Measurements from ENCODE around the gene MAP2K6. TPM values are rescaled to one million over a fixed set of nuclear protein-coding genes. Genes with fewer than 3 reads are reported as not detected.

Gene MAP2K6
- total RNA-seq, 1 experiment from 2014 or later: 9.6 TPM

DNA sequence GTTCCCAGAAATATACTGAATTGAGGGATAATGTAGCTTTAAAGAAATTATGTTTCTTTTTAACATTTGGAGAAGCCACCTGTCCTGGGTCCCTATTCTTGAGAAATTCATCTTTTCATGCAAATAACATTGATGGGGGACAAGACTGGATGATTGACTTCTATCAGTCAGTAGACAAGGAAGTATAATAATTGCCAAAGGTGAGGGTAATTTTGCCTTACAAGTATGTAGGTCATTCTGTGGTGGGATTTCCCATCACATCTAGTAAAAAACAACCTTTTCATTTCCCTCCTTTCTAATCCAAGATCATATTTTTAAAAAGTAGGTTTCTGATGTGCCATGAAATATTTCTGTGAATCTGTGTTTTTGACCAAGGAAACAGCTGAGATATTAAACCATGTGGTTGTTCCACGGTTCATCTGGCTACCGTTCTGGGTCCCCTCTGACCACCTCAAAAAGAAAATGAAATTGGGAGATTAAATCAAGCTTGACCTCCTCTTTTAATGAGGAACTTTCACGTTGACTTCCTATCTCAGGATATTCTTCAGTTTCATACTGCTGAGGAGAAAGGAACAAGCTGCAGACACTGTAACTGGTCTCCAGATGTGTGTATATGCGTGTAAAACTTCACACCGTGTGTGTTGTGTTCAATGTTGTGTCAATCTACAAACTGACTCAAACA is 138.6 kb downstream of the MAP2K6 start:
- Histone ChIP-seq H3K4me3 (ENCODE audit: low read depth, low read length) (no peak overlapping the region), H3K36me3 (ENCODE audit: control insufficient read depth, insufficient read depth, low read length) (no peaks in the 10 kb centered on the region), H3K9me3 (no peaks in the 10 kb centered on the region; the same call in 1 of the 2 replicates), H3K27me3 (replicated peaks; ENCODE audit: control insufficient read depth, insufficient read depth, low read length) (no peaks in the 10 kb centered on the region), H3K4me1 (no peaks in the 10 kb centered on the region)
- Mint-ChIP-seq H3K27ac (ENCODE audit: unreplicated experiment) (no peak overlapping the region), H3K4me3 (ENCODE audit: unreplicated experiment) (no peak overlapping the region), H3K4me1 (ENCODE audit: low read depth, unreplicated experiment) (peaks cover 7% of the 10 kb centered on the region), H3K9me3 (ENCODE audit: unreplicated experiment) (peaks cover 7% of the 10 kb centered on the region), H3K36me3 (ENCODE audit: insufficient read depth, unreplicated experiment) (no peaks in the 10 kb centered on the region), H3K27me3 (ENCODE audit: insufficient read depth, unreplicated experiment) (no peaks in the 10 kb centered on the region)
- intact Hi-C loops (cut with micrococcal nuclease; ENCODE audit: unreplicated experiment): no loop called here
- CTCF ChIA-PET: no interaction called here
- POLR2A ChIA-PET: no interaction called here
- TF ChIP-seq, protein P1, sequence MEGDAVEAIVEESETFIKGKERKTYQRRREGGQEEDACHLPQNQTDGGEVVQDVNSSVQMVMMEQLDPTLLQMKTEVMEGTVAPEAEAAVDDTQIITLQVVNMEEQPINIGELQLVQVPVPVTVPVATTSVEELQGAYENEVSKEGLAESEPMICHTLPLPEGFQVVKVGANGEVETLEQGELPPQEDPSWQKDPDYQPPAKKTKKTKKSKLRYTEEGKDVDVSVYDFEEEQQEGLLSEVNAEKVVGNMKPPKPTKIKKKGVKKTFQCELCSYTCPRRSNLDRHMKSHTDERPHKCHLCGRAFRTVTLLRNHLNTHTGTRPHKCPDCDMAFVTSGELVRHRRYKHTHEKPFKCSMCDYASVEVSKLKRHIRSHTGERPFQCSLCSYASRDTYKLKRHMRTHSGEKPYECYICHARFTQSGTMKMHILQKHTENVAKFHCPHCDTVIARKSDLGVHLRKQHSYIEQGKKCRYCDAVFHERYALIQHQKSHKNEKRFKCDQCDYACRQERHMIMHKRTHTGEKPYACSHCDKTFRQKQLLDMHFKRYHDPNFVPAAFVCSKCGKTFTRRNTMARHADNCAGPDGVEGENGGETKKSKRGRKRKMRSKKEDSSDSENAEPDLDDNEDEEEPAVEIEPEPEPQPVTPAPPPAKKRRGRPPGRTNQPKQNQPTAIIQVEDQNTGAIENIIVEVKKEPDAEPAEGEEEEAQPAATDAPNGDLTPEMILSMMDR (IDR thresholded peaks at IDR 0.05; ENCODE audit: insufficient read depth in 1 of 2, low read depth in 1 of 2, low read length in 1 of 2, severe bottlenecking in 1 of 2, unreplicated experiment in 1 of 2): no peak
- BruUV-seq (replicated peaks): no TSS peak
- no peak for DNase-seq

DNA sequence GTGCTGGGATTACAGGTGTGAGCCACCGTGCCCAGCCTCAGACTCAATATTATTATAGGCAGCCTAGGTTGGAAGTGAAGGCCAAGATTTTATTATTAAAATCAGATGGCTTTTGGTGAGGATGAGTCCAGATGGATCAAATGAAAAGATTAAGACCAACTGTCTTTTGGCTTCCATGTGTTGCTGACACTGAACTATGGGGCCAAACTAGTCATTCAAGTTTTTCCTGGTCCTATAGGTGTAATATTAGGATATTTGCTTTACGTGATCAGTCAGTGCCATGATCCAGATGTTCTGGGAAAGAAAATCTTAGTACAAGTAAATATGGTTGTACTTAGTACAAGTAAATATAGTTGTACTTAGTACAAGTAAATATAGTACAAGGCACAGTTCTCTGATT is 140.6 kb downstream of the MAP2K6 start:
- ChIA-PET CTCF (no interaction called here), POLR2A (no interaction called here)
- TF ChIP-seq, protein P1 (IDR thresholded peaks at IDR 0.05; ENCODE audit: insufficient read depth in 1 of 2, low read depth in 1 of 2, low read length in 1 of 2, severe bottlenecking in 1 of 2, unreplicated experiment in 1 of 2): no peak
- Mint-ChIP-seq H3K36me3 (ENCODE audit: insufficient read depth, unreplicated experiment) (no peaks in the 10 kb centered on the region), H3K4me3 (ENCODE audit: unreplicated experiment) (no peak overlapping the region), H3K27me3 (ENCODE audit: insufficient read depth, unreplicated experiment) (no peaks in the 10 kb centered on the region), H3K9me3 (ENCODE audit: unreplicated experiment) (peaks cover 7% of the 10 kb centered on the region), H3K27ac (ENCODE audit: unreplicated experiment) (no peak overlapping the region), H3K4me1 (ENCODE audit: low read depth, unreplicated experiment) (no peaks in the 10 kb centered on the region)
- Histone ChIP-seq H3K36me3 (ENCODE audit: control insufficient read depth, insufficient read depth, low read length) (no peaks in the 10 kb centered on the region), H3K4me3 (ENCODE audit: low read depth, low read length) (no peak overlapping the region), H3K4me1 (no peaks in the 10 kb centered on the region), H3K27me3 (replicated peaks; ENCODE audit: control insufficient read depth, insufficient read depth, low read length) (no peaks in the 10 kb centered on the region), H3K9me3 (no peaks in the 10 kb centered on the region; the same call in 1 of the 2 replicates)
- no peak for DNase-seq
- BruUV-seq (replicated peaks): no TSS peak
- intact Hi-C loops (cut with micrococcal nuclease; ENCODE audit: unreplicated experiment): no loop called here

DNA sequence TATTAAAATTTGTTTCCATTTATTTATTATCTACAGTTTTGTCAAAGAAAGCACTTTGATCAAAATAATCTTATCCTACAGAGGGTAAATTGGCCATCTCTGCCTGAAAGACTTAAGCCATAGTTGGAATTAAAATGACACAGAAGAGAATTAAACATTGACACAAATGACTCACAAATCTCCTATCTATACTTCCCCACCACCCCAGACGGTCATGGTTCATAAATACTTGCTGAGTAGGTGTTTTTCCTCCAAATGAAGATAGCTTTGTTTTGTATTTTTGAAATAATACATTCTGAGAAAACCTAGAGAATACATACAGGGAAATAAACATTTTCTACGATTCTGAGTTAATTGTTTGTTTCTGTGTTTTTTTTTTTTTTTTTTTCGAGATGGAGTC is 142.8 kb downstream of the MAP2K6 start:
- intact Hi-C loops (cut with micrococcal nuclease; ENCODE audit: unreplicated experiment): no loop called here
- Mint-ChIP-seq H3K9me3 (ENCODE audit: unreplicated experiment) (peaks cover 7% of the 10 kb centered on the region), H3K36me3 (ENCODE audit: insufficient read depth, unreplicated experiment) (no peaks in the 10 kb centered on the region), H3K4me3 (ENCODE audit: unreplicated experiment) (no peak overlapping the region), H3K27me3 (ENCODE audit: insufficient read depth, unreplicated experiment) (no peaks in the 10 kb centered on the region), H3K27ac (ENCODE audit: unreplicated experiment) (no peak overlapping the region), H3K4me1 (ENCODE audit: low read depth, unreplicated experiment) (no peaks in the 10 kb centered on the region)
- H3K27me3 ChIP-seq (replicated peaks; ENCODE audit: control insufficient read depth, insufficient read depth, low read length): no peaks in the 10 kb centered on the region
- ChIA-PET POLR2A (no interaction called here), CTCF (no interaction called here)
- H3K4me3 ChIP-seq (ENCODE audit: low read depth, low read length): no peak overlapping the region
- no peaks in the 10 kb centered on the region; the same call in 1 of the 2 replicates for H3K9me3 ChIP-seq
- H3K36me3 ChIP-seq (ENCODE audit: control insufficient read depth, insufficient read depth, low read length): no peaks in the 10 kb centered on the region
- H3K4me1 ChIP-seq: no peaks in the 10 kb centered on the region
- TF ChIP-seq, protein P1 (IDR thresholded peaks at IDR 0.05; ENCODE audit: insufficient read depth in 1 of 2, low read depth in 1 of 2, low read length in 1 of 2, severe bottlenecking in 1 of 2, unreplicated experiment in 1 of 2): no peak
- BruUV-seq (replicated peaks): no TSS peak
- no peak for DNase-seq
